ENCODE measurements around the gene PASK. TPM values are rescaled to one million over a fixed set of nuclear protein-coding genes. Genes with fewer than 3 reads are reported as not detected.

PASK gene
- total and polyA plus RNA-seq, 4 donors: 0.63 to 8.7 (median 3.3) TPM

GRCh38 chr2:241118737-241119505 is 30.4 kb downstream of the PASK start:
- Histone ChIP-seq H3K4me3 (ENCODE audit: low read length in 2 of 2) (no peak overlapping the region), H3K36me3 (ENCODE audit: control insufficient read depth in 1 of 2, insufficient read depth in 2 of 2, low read length in 1 of 2) (no peaks in the 10 kb centered on the region), H3K4me1 (ENCODE audit: control insufficient read depth in 1 of 2, insufficient read depth in 2 of 2, low read length in 2 of 2) (no peaks in the 10 kb centered on the region), H3K9me3 (ENCODE audit: control insufficient read depth, low read length) (no peaks in the 10 kb centered on the region), H3K27me3 (ENCODE audit: control insufficient read depth in 1 of 2, insufficient read depth in 2 of 2, low read length in 1 of 2) (no peaks in the 10 kb centered on the region), H3K27ac (ENCODE audit: low read depth in 1 of 2, low read length in 2 of 2) (no peak overlapping the region)
- no peak for DNase-seq
- 92% methylated on average over 24 of the region's 24 CpGs for WGBS, 2 donors
- ATAC-seq (ENCODE audit: low FRiP score): no peak
- intact Hi-C loops (cut with DNase I): no loop called here

- H3K27ac ChIP-seq (ENCODE audit: low read depth in 1 of 2, low read length in 2 of 2): no peak overlapping the region
- H3K4me3 ChIP-seq (ENCODE audit: low read length in 2 of 2): no peak overlapping the region
- H3K4me1 ChIP-seq (ENCODE audit: control insufficient read depth in 1 of 2, insufficient read depth in 2 of 2, low read length in 2 of 2): no peaks in the 10 kb centered on the region
- intact Hi-C loops (cut with DNase I): no loop called here
- peak in 1 of 2 donors; percentile 51 for DNase-seq
- no peaks in the 10 kb centered on the region for H3K36me3 ChIP-seq (ENCODE audit: control insufficient read depth in 1 of 2, insufficient read depth in 2 of 2, low read length in 1 of 2)
- no peak for ATAC-seq (ENCODE audit: low FRiP score)
- no peaks in the 10 kb centered on the region for H3K27me3 ChIP-seq (ENCODE audit: control insufficient read depth in 1 of 2, insufficient read depth in 2 of 2, low read length in 1 of 2)
- 93 to 95% methylated on average over 32 of the region's 32 CpGs for WGBS, 2 donors
- no peaks in the 10 kb centered on the region for H3K9me3 ChIP-seq (ENCODE audit: control insufficient read depth, low read length)
Observed at GRCh38 chr2:241116606-241117560, 32.4 kb downstream of the PASK start.

- Histone ChIP-seq H3K27me3 (ENCODE audit: control insufficient read depth in 1 of 2, insufficient read depth in 2 of 2, low read length in 1 of 2) (no peaks in the 10 kb centered on the region), H3K4me1 (ENCODE audit: control insufficient read depth in 1 of 2, insufficient read depth in 2 of 2, low read length in 2 of 2) (no peaks in the 10 kb centered on the region), H3K36me3 (ENCODE audit: control insufficient read depth in 1 of 2, insufficient read depth in 2 of 2, low read length in 1 of 2) (no peaks in the 10 kb centered on the region), H3K27ac (ENCODE audit: low read depth in 1 of 2, low read length in 2 of 2) (no peak overlapping the region), H3K4me3 (ENCODE audit: low read length in 2 of 2) (no peak overlapping the region), H3K9me3 (ENCODE audit: control insufficient read depth, low read length) (no peaks in the 10 kb centered on the region)
- DNase-seq: no peak
- ATAC-seq (ENCODE audit: low FRiP score): no peak
- 89 to 98% methylated on average over 8 of the region's 8 CpGs for WGBS, 2 donors
- intact Hi-C loops (cut with DNase I): no loop called here
Observed at GRCh38 chr2:241115361-241115760, 33.9 kb downstream of the PASK start.

GRCh38 chr2:241114836-241115235 is 34.4 kb downstream of the PASK start:
- Histone ChIP-seq H3K9me3 (ENCODE audit: control insufficient read depth, low read length) (no peaks in the 10 kb centered on the region), H3K4me3 (ENCODE audit: low read length in 2 of 2) (no peak overlapping the region), H3K27ac (ENCODE audit: low read depth in 1 of 2, low read length in 2 of 2) (no peak overlapping the region), H3K4me1 (ENCODE audit: control insufficient read depth in 1 of 2, insufficient read depth in 2 of 2, low read length in 2 of 2) (no peaks in the 10 kb centered on the region), H3K36me3 (ENCODE audit: control insufficient read depth in 1 of 2, insufficient read depth in 2 of 2, low read length in 1 of 2) (no peaks in the 10 kb centered on the region), H3K27me3 (ENCODE audit: control insufficient read depth in 1 of 2, insufficient read depth in 2 of 2, low read length in 1 of 2) (no peaks in the 10 kb centered on the region)
- intact Hi-C loops (cut with DNase I): no loop called here
- DNase-seq (no peak), ATAC-seq (ENCODE audit: low FRiP score) (no peak)
- WGBS, 2 donors: 94 to 95% methylated on average over 11 of the region's 11 CpGs

GRCh38 chr2:241112592-241112991 is 36.7 kb downstream of the PASK start:
- H3K27ac ChIP-seq (ENCODE audit: low read depth in 1 of 2, low read length in 2 of 2): no peak overlapping the region
- no peak overlapping the region for H3K4me3 ChIP-seq (ENCODE audit: low read length in 2 of 2)
- H3K36me3 ChIP-seq (ENCODE audit: control insufficient read depth in 1 of 2, insufficient read depth in 2 of 2, low read length in 1 of 2): no peaks in the 10 kb centered on the region
- H3K27me3 ChIP-seq (ENCODE audit: control insufficient read depth in 1 of 2, insufficient read depth in 2 of 2, low read length in 1 of 2): no peaks in the 10 kb centered on the region
- H3K9me3 ChIP-seq (ENCODE audit: control insufficient read depth, low read length): no peaks in the 10 kb centered on the region
- DNase-seq (peak in 1 of 2 donors; percentile 45), ATAC-seq (ENCODE audit: low FRiP score) (no peak)
- WGBS, 2 donors: 81 to 89% methylated on average over 8 of the region's 8 CpGs
- no peaks in the 10 kb centered on the region for H3K4me1 ChIP-seq (ENCODE audit: control insufficient read depth in 1 of 2, insufficient read depth in 2 of 2, low read length in 2 of 2)
- intact Hi-C loops (cut with DNase I): no loop called here

- no peak overlapping the region for H3K27ac ChIP-seq (ENCODE audit: low read depth in 1 of 2, low read length in 2 of 2)
- no peaks in the 10 kb centered on the region for H3K27me3 ChIP-seq (ENCODE audit: control insufficient read depth in 1 of 2, insufficient read depth in 2 of 2, low read length in 1 of 2)
- H3K36me3 ChIP-seq (ENCODE audit: control insufficient read depth in 1 of 2, insufficient read depth in 2 of 2, low read length in 1 of 2): no peaks in the 10 kb centered on the region
- no peaks in the 10 kb centered on the region for H3K9me3 ChIP-seq (ENCODE audit: control insufficient read depth, low read length)
- no peak for ATAC-seq (ENCODE audit: low FRiP score)
- WGBS, 2 donors: 93 to 97% methylated on average over 17 of the region's 17 CpGs
- intact Hi-C loops (cut with DNase I): no loop called here
- no peak for DNase-seq
- H3K4me3 ChIP-seq (ENCODE audit: low read length in 2 of 2): no peak overlapping the region
- no peaks in the 10 kb centered on the region for H3K4me1 ChIP-seq (ENCODE audit: control insufficient read depth in 1 of 2, insufficient read depth in 2 of 2, low read length in 2 of 2)
Observed at GRCh38 chr2:241112046-241112445, 37.2 kb downstream of the PASK start.

- Histone ChIP-seq H3K27me3 (ENCODE audit: control insufficient read depth in 1 of 2, insufficient read depth in 2 of 2, low read length in 1 of 2) (no peaks in the 10 kb centered on the region), H3K27ac (ENCODE audit: low read depth in 1 of 2, low read length in 2 of 2) (no peak overlapping the region), H3K4me1 (ENCODE audit: control insufficient read depth in 1 of 2, insufficient read depth in 2 of 2, low read length in 2 of 2) (no peaks in the 10 kb centered on the region), H3K36me3 (ENCODE audit: control insufficient read depth in 1 of 2, insufficient read depth in 2 of 2, low read length in 1 of 2) (no peaks in the 10 kb centered on the region), H3K4me3 (ENCODE audit: low read length in 2 of 2) (no peak overlapping the region), H3K9me3 (ENCODE audit: control insufficient read depth, low read length) (no peaks in the 10 kb centered on the region)
- WGBS, 2 donors: 83 to 87% methylated on average over 9 of the region's 9 CpGs
- intact Hi-C loops (cut with DNase I): no loop called here
- DNase-seq: no peak
- no peak for ATAC-seq (ENCODE audit: low FRiP score)
Observed at GRCh38 chr2:241111440-241111805, 37.8 kb downstream of the PASK start.

GRCh38 chr2:241110607-241111439 is 38.4 kb downstream of the PASK start:
- DNase-seq (no peak), ATAC-seq (ENCODE audit: low FRiP score) (peak; percentile 21)
- WGBS, 2 donors: 90 to 92% methylated on average over 19 of the region's 19 CpGs
- Histone ChIP-seq H3K4me1 (ENCODE audit: control insufficient read depth in 1 of 2, insufficient read depth in 2 of 2, low read length in 2 of 2) (no peaks in the 10 kb centered on the region), H3K27ac (ENCODE audit: low read depth in 1 of 2, low read length in 2 of 2) (no peak overlapping the region), H3K36me3 (ENCODE audit: control insufficient read depth in 1 of 2, insufficient read depth in 2 of 2, low read length in 1 of 2) (no peaks in the 10 kb centered on the region), H3K9me3 (ENCODE audit: control insufficient read depth, low read length) (no peaks in the 10 kb centered on the region), H3K4me3 (ENCODE audit: low read length in 2 of 2) (no peak overlapping the region), H3K27me3 (ENCODE audit: control insufficient read depth in 1 of 2, insufficient read depth in 2 of 2, low read length in 1 of 2) (no peaks in the 10 kb centered on the region)
- intact Hi-C loops (cut with DNase I): no loop called here
